DMS53 (cell line): ENCODE results near the gene NPAS3.

Experiments
- DNase-seq: peaks from one replicate; lab custom pipeline; 2025; lab: John Stamatoyannopoulos, UW

NPAS3 gene

GRCh38 chr14:33554988-33555387, 616.3 kb downstream of the NPAS3 start:
- DNase-seq, result no peak

GRCh38 chr14:33555710-33556350, 617.2 kb downstream of the NPAS3 start:
- DNase-seq, result no peak

- no peak for DNase-seq
Observed at GRCh38 chr14:33556382-33557121, 617.9 kb downstream of the NPAS3 start.

GRCh38 chr14:33560718-33561431, 622.2 kb downstream of the NPAS3 start:
- no peak for DNase-seq

- DNase-seq, result peak; percentile 2
Observed at GRCh38 chr14:33561488-33562175, 623.0 kb downstream of the NPAS3 start.

GRCh38 chr14:33563191-33563900, 624.7 kb downstream of the NPAS3 start:
- DNase-seq, result no peak

GRCh38 chr14:33563901-33564197, 625.2 kb downstream of the NPAS3 start:
- no peak for DNase-seq

GRCh38 chr14:33564774-33565630, 626.3 kb downstream of the NPAS3 start:
- peak; percentile 41 for DNase-seq

- no peak for DNase-seq
Observed at GRCh38 chr14:33566082-33566481, 627.4 kb downstream of the NPAS3 start.

- no peak for DNase-seq
Observed at GRCh38 chr14:33567023-33567728, 628.5 kb downstream of the NPAS3 start.

- no peak for DNase-seq
Observed at GRCh38 chr14:33567731-33568130, 629.1 kb downstream of the NPAS3 start.

GRCh38 chr14:33568935-33569579, 630.4 kb downstream of the NPAS3 start:
- DNase-seq, result no peak

- no peak for DNase-seq
Observed at GRCh38 chr14:33569821-33570687, 631.4 kb downstream of the NPAS3 start.

- no peak for DNase-seq
Observed at GRCh38 chr14:33570694-33571310, 632.1 kb downstream of the NPAS3 start.

- no peak for DNase-seq
Observed at GRCh38 chr14:33573301-33573880, 634.7 kb downstream of the NPAS3 start.

- DNase-seq, result no peak
Observed at GRCh38 chr14:33576014-33576413, 637.3 kb downstream of the NPAS3 start.

- peak; percentile 35 for DNase-seq
Observed at GRCh38 chr14:33578461-33579216, 640.0 kb downstream of the NPAS3 start.
